H1 (cell line): ENCODE measurements around the gene C4B. TPM values are rescaled to one million over a fixed set of nuclear protein-coding genes. Genes with fewer than 3 reads are reported as not detected.

ENCODE experiments used
- CTCF ChIA-PET: fragments of 300-600 bp; sonication (Branson Sonifier 250); formaldehyde crosslinking; loops from one replicate; lab custom pipeline; 2021; ENCODE audit not compliant: partially characterized antibody; lab: Charles Lee
- POLR2A ChIA-PET: fragments of 300-600 bp; sonication (Branson Sonifier 250); formaldehyde crosslinking; loops from one replicate; lab custom pipeline; 2021; ENCODE audit warnings: inconsistent platforms; ENCODE audit not compliant: partially characterized antibody; lab: Charles Lee
- DNase-seq, 2 experiments: peaks; one replicate each; pipeline versions ENCODE4 v3.0.0 to v3.0.0-alpha.2; 2010 to 2022; ENCODE audit warnings: low spot score in 2 of 2, low read depth in 1 of 2, mixed read lengths in 1 of 2
- FAIRE-seq: peaks from 2 replicates; lab custom pipeline; 2011; peaks lifted over from hg19 to GRCh38; lab: Jason Lieb, UNC
- H2AFZ ChIP-seq: 2 replicates; pipeline ENCODE4 v1.8.1; 2012; ENCODE audit warnings: low read length, inconsistent platforms
- H2AK5ac ChIP-seq: 2 replicates; pipeline ENCODE4 v1.6.1; 2013; ENCODE audit warnings: low read depth, low read length
- H2BK120ac ChIP-seq: replicated peaks from 2 replicates; pipeline ENCODE3; 2013; ENCODE audit warnings: low read depth, low read length, inconsistent platforms
- H2BK12ac ChIP-seq: 2 replicates; pipeline ENCODE4 v1.6.1; 2013; ENCODE audit warnings: low read depth, low read length
- H2BK15ac ChIP-seq: 2 replicates; pipeline ENCODE4 v1.6.1; 2013; ENCODE audit warnings: low read length
- H2BK20ac ChIP-seq: 2 replicates; pipeline ENCODE4 v1.6.1; 2013; ENCODE audit warnings: low read length
- H2BK5ac ChIP-seq: 2 replicates; pipeline ENCODE4 v1.6.1; 2013; ENCODE audit warnings: low read depth, low read length
- H3K14ac ChIP-seq: 2 replicates; pipeline ENCODE4 v1.6.1; 2013; ENCODE audit warnings: inconsistent platforms; ENCODE audit not compliant: insufficient read length
- H3K18ac ChIP-seq: 2 replicates; pipeline ENCODE4 v1.6.1; 2013; ENCODE audit warnings: low read length; ENCODE audit errors: extremely low read depth
- H3K23ac ChIP-seq: 2 replicates; pipeline ENCODE4 v1.6.1; 2013; ENCODE audit warnings: inconsistent platforms; ENCODE audit not compliant: insufficient read length
- H3K23me2 ChIP-seq: 2 replicates; pipeline ENCODE4 v1.6.1; 2013; ENCODE audit warnings: low read depth, low read length
- H3K27ac ChIP-seq: 2 replicates; pipeline ENCODE4 v1.6.1; 2011; ENCODE audit warnings: low read depth, low read length, inconsistent platforms
- H3K27me3 ChIP-seq, 4 experiments: replicated peaks in 1 of 4; 1 replicate in 1 of 4; 2 replicates in 3 of 4; pipeline versions ENCODE4 v1.6.1 to v1.8.1; 2011 to 2013; ENCODE audit warnings: low read length in 3 of 4, mild to moderate bottlenecking in 3 of 4, inconsistent platforms in 2 of 4, mixed read lengths in 2 of 4, moderate library complexity in 1 of 4; ENCODE audit not compliant: control insufficient read depth in 3 of 4, insufficient read depth in 3 of 4; ENCODE audit errors: extremely low read depth in 1 of 4
- H3K36me3 ChIP-seq, 4 experiments: 2 replicates each; pipeline versions ENCODE4 v1.6.1 to v1.8.1; 2011 to 2013; ENCODE audit warnings: mild to moderate bottlenecking in 4 of 4, low read length in 3 of 4, moderate library complexity in 2 of 4, control low read depth in 1 of 4, inconsistent platforms in 1 of 4; ENCODE audit not compliant: insufficient read depth in 4 of 4, control insufficient read depth in 2 of 4
- H3K4ac ChIP-seq: replicated peaks from 2 replicates; pipeline ENCODE3; 2013; ENCODE audit warnings: low read length, low read depth, mixed read lengths, inconsistent platforms; ENCODE audit not compliant: insufficient read length
- H3K4me1 ChIP-seq, 4 experiments: replicated peaks in 1 of 4; 1 replicate in 1 of 4; 2 replicates in 3 of 4; pipeline versions ENCODE4 v1.6.1 to v1.8.1; 2011 to 2013; ENCODE audit warnings: low read length in 3 of 4, inconsistent platforms in 2 of 4, mixed read lengths in 1 of 4; ENCODE audit not compliant: insufficient read depth in 4 of 4, control insufficient read depth in 3 of 4
- H3K4me2 ChIP-seq, 2 experiments: 2 replicates each; pipeline versions ENCODE4 v1.6.1 to v1.8.1; 2011 to 2013; ENCODE audit warnings: low read depth in 2 of 2, low read length in 2 of 2, control low read depth in 1 of 2, inconsistent platforms in 1 of 2, mild to moderate bottlenecking in 1 of 2; ENCODE audit not compliant: insufficient read depth in 1 of 2
- H3K4me3 ChIP-seq, 4 experiments: fragments of 200-600, 300-600 bp in 1 of 4; sonication (generic), shearing (Covaris generic), sonication (Bioruptor Twin) in 1 of 4; 2 replicates each; pipeline versions ENCODE4 v1.5.1 to v1.8.1; 2011 to 2016; ENCODE audit warnings: low read length in 4 of 4, low read depth in 3 of 4, control low read depth in 2 of 4, inconsistent platforms in 2 of 4, mild to moderate bottlenecking in 2 of 4, mixed read lengths in 1 of 4, moderate library complexity in 1 of 4; ENCODE audit not compliant: insufficient read depth in 2 of 4; ENCODE audit errors: extremely low read depth in 1 of 4
- H3K56ac ChIP-seq: replicated peaks from 2 replicates; pipeline ENCODE3; 2013; ENCODE audit warnings: low read depth, mild to moderate bottlenecking, mixed read lengths, low read length, inconsistent platforms; ENCODE audit not compliant: insufficient read length
- H3K79me1 ChIP-seq: 2 replicates; pipeline ENCODE4 v1.6.1; 2013; ENCODE audit warnings: low read depth, low read length, control low read depth
- H3K79me2 ChIP-seq, 2 experiments: 2 replicates each; pipeline versions ENCODE4 v1.6.1 to v1.8.1; 2012 to 2013; ENCODE audit warnings: low read length in 2 of 2, mild to moderate bottlenecking in 2 of 2, inconsistent platforms in 1 of 2; ENCODE audit not compliant: insufficient read depth in 2 of 2, control insufficient read depth in 1 of 2
- H3K9ac ChIP-seq, 4 experiments: replicated peaks in 1 of 4; 1 replicate in 1 of 4; 2 replicates in 3 of 4; pipeline versions ENCODE4 v1.6.1 to v1.8.1; 2011 to 2013; ENCODE audit warnings: low read depth in 3 of 4, low read length in 3 of 4, control low read depth in 2 of 4, mild to moderate bottlenecking in 2 of 4, moderate library complexity in 2 of 4, inconsistent platforms in 1 of 4; ENCODE audit errors: extremely low read depth in 1 of 4
- H3K9me3 ChIP-seq, 2 experiments: 2 replicates each; pipeline versions ENCODE4 v1.6.1 to v1.8.1; 2012 to 2013; ENCODE audit warnings: mild to moderate bottlenecking in 2 of 2, moderate library complexity in 2 of 2, control low read depth in 1 of 2, inconsistent platforms in 1 of 2, low read depth in 1 of 2, low read length in 1 of 2, mixed read lengths in 1 of 2; ENCODE audit not compliant: insufficient read depth in 2 of 2
- H4K20me1 ChIP-seq, 2 experiments: replicated peaks in 1 of 2; 2 replicates each; pipeline versions ENCODE3 to v1.8.1; 2011 to 2013; ENCODE audit warnings: inconsistent platforms in 2 of 2, low read length in 2 of 2, mild to moderate bottlenecking in 1 of 2; ENCODE audit not compliant: insufficient read depth in 2 of 2, control insufficient read depth in 1 of 2
- H4K5ac ChIP-seq: 2 replicates; pipeline ENCODE4 v1.6.1; 2013; ENCODE audit warnings: low read length, low read depth, mixed read lengths, inconsistent platforms; ENCODE audit not compliant: insufficient read length
- H4K8ac ChIP-seq: 2 replicates; pipeline ENCODE4 v1.8.0; 2013; ENCODE audit warnings: mild to moderate bottlenecking, moderate library complexity, low read length, inconsistent platforms; ENCODE audit not compliant: insufficient read depth; ENCODE audit errors: extremely low read depth
- H4K91ac ChIP-seq: replicated peaks from 2 replicates; pipeline ENCODE3; 2013; ENCODE audit warnings: low read length, mixed read lengths, inconsistent platforms; ENCODE audit not compliant: insufficient read length
- CTCF ChIP-seq, 3 experiments: IDR thresholded peaks; 1 replicate in 2 of 3; 2 replicates in 1 of 3; pipeline versions ENCODE4 v1.5.1 to v1.6.1; 2011; ENCODE audit warnings: low read length in 3 of 3, mild to moderate bottlenecking in 3 of 3, inconsistent platforms in 2 of 3, low read depth in 1 of 3, moderate library complexity in 1 of 3; ENCODE audit not compliant: insufficient read depth in 1 of 3; ENCODE audit errors: control extremely low read depth in 1 of 3
- E2F6 ChIP-seq: IDR thresholded peaks from 2 replicates; pipeline ENCODE4 v1.6.1; 2012; ENCODE audit warnings: inconsistent platforms
- GTF2F1 ChIP-seq: IDR thresholded peaks from 2 replicates; pipeline ENCODE4 v1.6.1; 2012; ENCODE audit warnings: low read depth, low read length, improper control_type of control experiment, borderline replicate concordance
- JUN ChIP-seq: IDR thresholded peaks from 2 replicates; pipeline ENCODE4 v1.6.1; 2011; ENCODE audit warnings: low read depth, mild to moderate bottlenecking, improper control_type of control experiment, low read length
- JUND ChIP-seq: IDR thresholded peaks from 2 replicates; pipeline ENCODE4 v1.6.1; 2011; ENCODE audit warnings: mild to moderate bottlenecking, improper control_type of control experiment, low read length
- KDM4A ChIP-seq: IDR thresholded peaks from one replicate; pipeline ENCODE4 v1.7.1; 2012; ENCODE audit warnings: low read depth, mild to moderate bottlenecking, moderate library complexity, low read length, inconsistent platforms; ENCODE audit not compliant: severe bottlenecking
- NRF1 ChIP-seq: IDR thresholded peaks from 2 replicates; pipeline ENCODE4 v1.6.1; 2011; ENCODE audit warnings: mild to moderate bottlenecking, low read depth, low read length, improper control_type of control experiment
- SAP30 ChIP-seq: fragments of 300-600 bp; sonication (generic); IDR thresholded peaks from 2 replicates; pipeline ENCODE4 v1.7.1; 2012; ENCODE audit warnings: low read length, moderate library complexity, mild to moderate bottlenecking, inconsistent platforms; ENCODE audit not compliant: insufficient read depth, insufficient replicate concordance
- TAF1 ChIP-seq: IDR thresholded peaks from 2 replicates; pipeline ENCODE4 v1.6.1; 2011; ENCODE audit warnings: mild to moderate bottlenecking, low read depth, low read length
- TEAD4 ChIP-seq: IDR thresholded peaks from 2 replicates; pipeline ENCODE4 v1.6.1; 2012; ENCODE audit warnings: low read depth, low read length, inconsistent platforms, mixed read lengths
- WGBS, 2 experiments: shearing (Covaris generic) in 1 of 2; methylation state at CpG; one replicate each; pipeline versions ENCODE4 v1.1.6 to v1.1.7; 2013 to 2015; ENCODE audit warnings: low lambda C conversion rate in 2 of 2, mixed read lengths in 2 of 2, inconsistent platforms in 1 of 2, low coverage in 1 of 2, missing lambda C conversion rate in 1 of 2; ENCODE audit not compliant: insufficient replicate concordance in 2 of 2, insufficient coverage in 1 of 2, insufficient read length in 1 of 2; ENCODE audit errors: extremely low coverage in 1 of 2, missing lambda C conversion rate in 1 of 2; 5-methylcytosine and 5-hydroxymethylcytosine counted together
- polyA plus RNA-seq, 7 experiments: library from polyadenylated mRNA; depleted of rRNA in 3 of 7; stranded (reverse) in 5 of 7; unstranded in 2 of 7; fragments of >200 nt in 5 of 7; fragments of 200-250 nt in 2 of 7; gene quantifications; 1 replicate in 5 of 7; 2 replicates in 1 of 7; 4 replicates in 1 of 7; pipeline versions ENCODE4 v1.2.1 to v1.2.3, GENCODE V29; 2011 to 2013; ENCODE audit warnings: missing spikeins in 2 of 7, mixed read lengths in 2 of 7
- total RNA-seq: library from RNA; stranded (reverse); fragmentation: NEBNext Ultra II Directional; extraction: Animal tissue kit (Norgen Biotek cat#: 25700); gene quantifications from 2 replicates; pipeline ENCODE4 v1.2.1, GENCODE V29; 2021

The C4B gene
- total and polyA plus RNA-seq, 2 of the 8 experiments (the other 6 are each of a cell fraction or from before 2014, with no cell fraction given), result 0.74 to 3.5 TPM

GRCh38 chr6:32084780-32085179 is 70.2 kb downstream of the C4B start:
- no peak for FAIRE-seq
- TF ChIP-seq TEAD4, result no peak
- no peak for TF ChIP-seq SAP30
- TF ChIP-seq TAF1, result no peak
- TF ChIP-seq NRF1, result no peak
- no peak for TF ChIP-seq JUN
- TF ChIP-seq JUND, result no peak
- no peak for TF ChIP-seq GTF2F1
- no peak for TF ChIP-seq KDM4A
- no peak for TF ChIP-seq E2F6
- no peak for TF ChIP-seq CTCF (IDR thresholded peaks at IDR 0.05; ENCODE audit: control extremely low read depth in 1 of 3, insufficient read depth in 1 of 3, low read depth in 1 of 3, low read length in 3 of 3)

More at GRCh38 chr6:32084780-32085179, 70.2 kb downstream of the C4B start:
- Histone ChIP-seq H2AK5ac (no peak overlapping the region), H4K91ac (no peak overlapping the region), H2AFZ (no peak overlapping the region), H3K14ac (no peak overlapping the region), H3K36me3 (no peaks in the 10 kb centered on the region), H3K23me2 (no peaks in the 10 kb centered on the region; the same call in 1 of the 2 replicates), H3K4ac (no peak overlapping the region), H3K56ac (no peak overlapping the region), H3K4me2 (no peak overlapping the region), H3K4me1 (peaks cover 0 to 16% (median 7%) of the 10 kb centered on the region in 4 experiments; a peak in 5 of 7 replicates), H2BK120ac (no peak overlapping the region), H2BK15ac (no peak overlapping the region), H3K79me2 (no peaks in the 10 kb centered on the region), H3K27ac (no peak overlapping the region), H3K23ac (no peak overlapping the region), H2BK12ac (no peak overlapping the region), H3K18ac (no peak overlapping the region), H3K9me3 (no peaks in the 10 kb centered on the region), H3K27me3 (peaks cover 0 to 13% (median 11%) of the 10 kb centered on the region in 4 experiments; a peak in 5 of 7 replicates), H3K4me3 (no peak overlapping the region), H2BK20ac (no peak overlapping the region), H4K5ac (no peak overlapping the region), H4K20me1 (no peaks in the 10 kb centered on the region), H2BK5ac (no peak overlapping the region), H4K8ac (0 out of 2 replicates have a peak overlapping the region, but pooled peaks have one; percentile 48), H3K79me1 (no peaks in the 10 kb centered on the region; the same call in 1 of the 2 replicates), H3K9ac (no peak overlapping the region)
- no peak for DNase-seq
- WGBS, 2 experiments, result 100% methylated on average over 2 of the region's 2 CpGs; no CpG with 5 or more reads in 1 of the 2 experiments
- CTCF ChIA-PET, result interaction anchor here (0.7 to 4.8 kb wide), 6 partner anchors 9 to 82 kb away, joined by 3 to 30 read pairs (median 4); partner anchors contain the start of gene ATF6B
- POLR2A ChIA-PET, result interaction anchor here (1.1 to 2.3 kb wide), 3 partner anchors 26 to 39 kb away, joined by 3 to 8 read pairs (median 4); no protein-coding TSS in a partner anchor
